Naive thymus-derived CD4-positive, alpha-beta T cell (primary cell): ENCODE data around the gene FNIP2. TPM values are rescaled to one million over a fixed set of nuclear protein-coding genes. Genes with fewer than 3 reads are reported as not detected.

ENCODE experiments used
- ATAC-seq: fragments of 150-1000 bp; cut with Tn5 transposase; 2 replicates; pipeline ENCODE4 v1.10.0; 2021; ENCODE audit warnings: mild to moderate bottlenecking, moderate library complexity
- CTCF ChIA-PET: fragments of 350-600 bp; sonication (Branson Sonifier 250); formaldehyde crosslinking; loops from one replicate; lab custom pipeline; 2021; ENCODE audit warnings: antibody characterized with exemption; lab: Charles Lee
- POLR2A ChIA-PET: fragments of 350-600 bp; sonication (Branson Sonifier 250); formaldehyde crosslinking; loops from one replicate; lab custom pipeline; 2021; ENCODE audit warnings: antibody characterized with exemption, inconsistent platforms; lab: Charles Lee
- DNase-seq, 9 donors: peaks; one replicate each; pipeline versions ENCODE4 v3.0.0 to v3.0.0-alpha.2; 2020 to 2022; ENCODE audit warnings: mixed read lengths in 1 of 9
- H3K27ac ChIP-seq: one replicate; pipeline ENCODE4 v1.7.0; 2013; ENCODE audit warnings: mild to moderate bottlenecking, low read depth, low read length, moderate library complexity
- H3K27me3 ChIP-seq, 2 donors: one replicate each; pipeline ENCODE4 v1.7.0; 2013; ENCODE audit warnings: low read length in 2 of 2, mild to moderate bottlenecking in 2 of 2, moderate library complexity in 2 of 2; ENCODE audit not compliant: control insufficient read depth in 2 of 2, insufficient read depth in 2 of 2
- H3K36me3 ChIP-seq, 3 experiments: 1 replicate in 2 of 3; 2 replicates in 1 of 3; pipeline ENCODE4 v1.7.0; 2013; ENCODE audit warnings: low read length in 3 of 3, mild to moderate bottlenecking in 3 of 3, moderate library complexity in 1 of 3; ENCODE audit not compliant: insufficient read depth in 3 of 3, control insufficient read depth in 2 of 3
- H3K4me1 ChIP-seq, 2 donors: one replicate each; pipeline ENCODE4 v1.7.0; 2013; ENCODE audit warnings: low read length in 2 of 2, mild to moderate bottlenecking in 2 of 2, moderate library complexity in 1 of 2; ENCODE audit not compliant: control insufficient read depth in 2 of 2, insufficient read depth in 2 of 2
- H3K4me3 ChIP-seq: 2 replicates; pipeline ENCODE4 v1.7.0; 2013; ENCODE audit warnings: mild to moderate bottlenecking, low read length
- H3K9me3 ChIP-seq, 3 experiments: 1 replicate in 2 of 3; 2 replicates in 1 of 3; pipeline ENCODE4 v1.7.0; 2013; ENCODE audit warnings: low read length in 3 of 3; ENCODE audit not compliant: control insufficient read depth in 2 of 3
- H3K27ac Mint-ChIP-seq, 9 donors: one replicate each; pipeline ENCODE4 v1.8.0; 2020 to 2022; ENCODE audit warnings: mixed read lengths in 9 of 9, mild to moderate bottlenecking in 8 of 9, moderate library complexity in 5 of 9, inconsistent platforms in 2 of 9
- H3K27me3 Mint-ChIP-seq, 5 donors: one replicate each; pipeline ENCODE4 v1.8.0; 2021 to 2022; ENCODE audit warnings: mixed read lengths in 5 of 5, mild to moderate bottlenecking in 1 of 5
- H3K36me3 Mint-ChIP-seq, 5 donors: one replicate each; pipeline ENCODE4 v1.8.0; 2020 to 2022; ENCODE audit warnings: mixed read lengths in 5 of 5, mild to moderate bottlenecking in 3 of 5, inconsistent platforms in 1 of 5
- H3K4me1 Mint-ChIP-seq, 7 donors: one replicate each; pipeline ENCODE4 v1.8.0; 2020 to 2022; ENCODE audit warnings: mixed read lengths in 7 of 7, mild to moderate bottlenecking in 3 of 7, inconsistent platforms in 1 of 7
- H3K4me3 Mint-ChIP-seq, 10 donors: one replicate each; pipeline ENCODE4 v1.8.0; 2020 to 2022; ENCODE audit warnings: mild to moderate bottlenecking in 10 of 10, mixed read lengths in 10 of 10, moderate library complexity in 6 of 10, inconsistent platforms in 2 of 10
- H3K9me3 Mint-ChIP-seq, 11 donors: one replicate each; pipeline ENCODE4 v1.8.0; 2020 to 2022; ENCODE audit warnings: mixed read lengths in 11 of 11, mild to moderate bottlenecking in 4 of 11, inconsistent platforms in 1 of 11, moderate library complexity in 1 of 11
- intact Hi-C, 2 donors: fragments of 100-400 bp; cut with micrococcal nuclease; formaldehyde crosslinking; loops; one replicate each; pipeline ENCODE4 v1.15.1; 2023
- polyA plus RNA-seq, 2 donors: library from polyadenylated mRNA; unstranded; fragments of 300-500 nt; fragmentation: Illumina TruSeq; gene quantifications; one replicate each; pipeline ENCODE4 v1.2.3, GENCODE V29; 2021
- total RNA-seq, 6 experiments: library from RNA in 5 of 6; stranded (reverse) in 5 of 6; gene quantifications; 1 replicate in 5 of 6; 2 replicates in 1 of 6; pipeline ENCODE4 v1.2.3 and lab custom pipeline; 2021 to 2026

The FNIP2 gene
- total and polyA plus RNA-seq, 7 experiments from 2014 or later = 2.3 to 19.5 (median 10.4) TPM

DNA sequence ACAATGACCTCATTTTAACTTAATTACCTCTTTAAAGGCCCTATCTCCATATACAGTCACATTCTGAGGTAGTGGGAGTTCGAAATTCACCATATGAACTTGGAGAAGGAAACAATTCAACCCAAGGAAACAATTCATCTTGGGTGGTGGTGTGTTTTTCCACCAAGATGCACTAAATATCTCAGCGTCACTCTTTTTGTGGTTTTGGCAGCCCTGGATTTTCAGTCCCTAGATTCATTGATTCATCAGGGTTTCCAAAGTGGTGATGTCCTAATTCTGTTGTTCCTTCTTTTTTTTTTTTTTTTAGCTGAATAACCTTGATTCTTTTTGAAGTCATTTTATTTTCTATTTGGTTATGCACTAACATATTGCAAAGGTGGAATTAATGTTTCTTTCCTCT is 171.4 kb downstream of the FNIP2 start:
- H3K4me1 Mint-ChIP-seq = peaks cover 0 to 2% (median 0%) of the 10 kb centered on the region in 7 donors
- H3K9me3 Mint-ChIP-seq = peaks cover 0 to 1% (median 0%) of the 10 kb centered on the region in 11 donors
- H3K36me3 Mint-ChIP-seq = no peaks in the 10 kb centered on the region
- intact Hi-C loops = no loop called here
- DNase-seq = no peak
- Histone ChIP-seq H3K9me3 (no peaks in the 10 kb centered on the region), H3K36me3 (no peaks in the 10 kb centered on the region), H3K27ac (no peak overlapping the region), H3K4me3 (no peak overlapping the region), H3K27me3 (no peaks in the 10 kb centered on the region), H3K4me1 (no peaks in the 10 kb centered on the region)
- ChIA-PET POLR2A (no interaction called here), CTCF (no interaction called here)
- ATAC-seq = no peak
- peaks cover 8 to 31% (median 20%) of the 10 kb centered on the region in 5 donors for H3K27me3 Mint-ChIP-seq
- no peak overlapping the region for H3K27ac Mint-ChIP-seq
- no peak overlapping the region for H3K4me3 Mint-ChIP-seq

DNA sequence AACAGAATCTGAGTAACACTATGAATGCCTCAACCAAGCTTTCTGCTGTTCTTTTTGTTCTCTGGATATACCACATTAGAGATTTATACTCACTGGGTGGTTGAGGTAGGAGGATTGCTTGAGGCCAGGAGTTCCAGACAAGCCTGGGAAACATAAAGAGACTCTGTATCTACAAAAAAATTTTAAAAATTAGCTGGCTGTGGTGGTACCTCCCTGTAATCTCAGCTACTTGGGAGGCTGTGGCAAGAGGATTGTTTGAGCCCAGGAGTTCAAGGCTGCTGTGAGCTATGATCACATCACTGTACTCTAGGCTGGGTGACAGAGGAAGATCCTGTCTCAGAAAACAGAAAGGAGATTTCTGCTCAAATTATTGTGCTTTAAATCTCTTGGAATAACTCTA is 172.5 kb downstream of the FNIP2 start:
- Histone ChIP-seq H3K4me1 (no peaks in the 10 kb centered on the region), H3K27me3 (no peaks in the 10 kb centered on the region), H3K4me3 (no peak overlapping the region), H3K27ac (no peak overlapping the region), H3K9me3 (no peaks in the 10 kb centered on the region), H3K36me3 (no peaks in the 10 kb centered on the region)
- DNase-seq (no peak), ATAC-seq (no peak)
- Mint-ChIP-seq H3K4me1 (peaks cover 0 to 2% (median 0%) of the 10 kb centered on the region in 7 donors), H3K27me3 (peaks cover 10 to 32% (median 25%) of the 10 kb centered on the region in 5 donors), H3K27ac (no peak overlapping the region), H3K4me3 (no peak overlapping the region), H3K36me3 (no peaks in the 10 kb centered on the region), H3K9me3 (peaks cover 0 to 1% (median 0%) of the 10 kb centered on the region in 11 donors)
- ChIA-PET POLR2A (no interaction called here), CTCF (no interaction called here)
- intact Hi-C loops = no loop called here

GRCh38 chr4:158941895-158942294 is 173.1 kb downstream of the FNIP2 start:
- ATAC-seq = no peak

GRCh38 chr4:158945529-158946108 is 176.8 kb downstream of the FNIP2 start:
- intact Hi-C loops = no loop called here
- Histone ChIP-seq H3K4me3 (no peak overlapping the region), H3K27ac (no peak overlapping the region), H3K9me3 (no peaks in the 10 kb centered on the region), H3K27me3 (no peaks in the 10 kb centered on the region), H3K4me1 (no peaks in the 10 kb centered on the region), H3K36me3 (no peaks in the 10 kb centered on the region)
- POLR2A ChIA-PET = interaction anchor here (0.6 kb wide), 1 partner anchor 172 kb away, joined by 3 read pairs; no protein-coding TSS in a partner anchor
- H3K36me3 Mint-ChIP-seq = no peaks in the 10 kb centered on the region
- H3K4me1 Mint-ChIP-seq = peaks cover 0 to 2% (median 0%) of the 10 kb centered on the region in 7 donors
- H3K27me3 Mint-ChIP-seq = peaks cover 14 to 37% (median 29%) of the 10 kb centered on the region in 5 donors
- ATAC-seq (no peak), DNase-seq (no peak)
- CTCF ChIA-PET = no interaction called here
- no peak overlapping the region for H3K4me3 Mint-ChIP-seq
- H3K27ac Mint-ChIP-seq = peak overlapping the region in 1 of 9 donors; percentile 25
- peaks cover 0 to 4% (median 0%) of the 10 kb centered on the region in 11 donors for H3K9me3 Mint-ChIP-seq

More at GRCh38 chr4:158941895-158942294, 173.1 kb downstream of the FNIP2 start:
- CTCF ChIA-PET = no interaction called here
- H3K27ac Mint-ChIP-seq = no peak overlapping the region
- Histone ChIP-seq H3K27ac (no peak overlapping the region), H3K36me3 (no peaks in the 10 kb centered on the region), H3K4me3 (no peak overlapping the region), H3K9me3 (no peaks in the 10 kb centered on the region), H3K4me1 (no peaks in the 10 kb centered on the region), H3K27me3 (no peaks in the 10 kb centered on the region)
- H3K4me3 Mint-ChIP-seq = no peak overlapping the region
- peaks cover 14 to 34% (median 24%) of the 10 kb centered on the region in 5 donors for H3K27me3 Mint-ChIP-seq
- DNase-seq = no peak
- H3K36me3 Mint-ChIP-seq = no peaks in the 10 kb centered on the region
- intact Hi-C loops = no loop called here
- peaks cover 0 to 1% (median 0%) of the 10 kb centered on the region in 7 donors for H3K4me1 Mint-ChIP-seq
- POLR2A ChIA-PET = no interaction called here
- H3K9me3 Mint-ChIP-seq = peaks cover 0 to 1% (median 0%) of the 10 kb centered on the region in 11 donors

DNA sequence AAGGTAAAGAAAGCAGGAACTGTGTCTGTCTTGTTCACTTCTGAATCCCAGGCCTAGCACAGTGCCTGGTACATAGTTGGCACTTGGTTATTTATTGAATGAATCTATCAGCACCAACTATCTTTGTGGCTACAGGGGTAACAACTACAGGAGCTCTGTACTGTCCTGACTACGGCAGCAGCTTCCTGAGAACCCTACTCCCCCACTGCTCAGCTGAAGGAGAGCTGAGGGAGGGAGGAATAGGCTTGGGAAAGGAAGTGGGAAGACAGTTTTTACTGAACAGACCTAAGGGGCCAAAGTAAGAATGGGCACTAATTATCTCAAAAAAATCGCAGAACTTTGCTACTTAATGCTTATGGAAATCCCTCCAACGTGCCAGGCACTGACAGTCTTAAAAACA is 178.0 kb downstream of the FNIP2 start:
- Mint-ChIP-seq H3K4me3 (no peak overlapping the region), H3K27me3 (peaks cover 14 to 31% (median 29%) of the 10 kb centered on the region in 5 donors), H3K36me3 (peaks cover 0 to 4% (median 0%) of the 10 kb centered on the region in 5 donors), H3K4me1 (peaks cover 0 to 2% (median 0%) of the 10 kb centered on the region in 7 donors), H3K27ac (no peak overlapping the region), H3K9me3 (peaks cover 0 to 12% (median 7%) of the 10 kb centered on the region in 11 donors)
- ChIA-PET CTCF (no interaction called here), POLR2A (no interaction called here)
- no peaks in the 10 kb centered on the region for H3K9me3 ChIP-seq
- H3K36me3 ChIP-seq = no peaks in the 10 kb centered on the region
- H3K4me3 ChIP-seq = no peak overlapping the region
- no peak overlapping the region for H3K27ac ChIP-seq
- no peaks in the 10 kb centered on the region for H3K27me3 ChIP-seq
- DNase-seq (no peak), ATAC-seq (no peak)
- no peaks in the 10 kb centered on the region for H3K4me1 ChIP-seq
- intact Hi-C loops = no loop called here

DNA sequence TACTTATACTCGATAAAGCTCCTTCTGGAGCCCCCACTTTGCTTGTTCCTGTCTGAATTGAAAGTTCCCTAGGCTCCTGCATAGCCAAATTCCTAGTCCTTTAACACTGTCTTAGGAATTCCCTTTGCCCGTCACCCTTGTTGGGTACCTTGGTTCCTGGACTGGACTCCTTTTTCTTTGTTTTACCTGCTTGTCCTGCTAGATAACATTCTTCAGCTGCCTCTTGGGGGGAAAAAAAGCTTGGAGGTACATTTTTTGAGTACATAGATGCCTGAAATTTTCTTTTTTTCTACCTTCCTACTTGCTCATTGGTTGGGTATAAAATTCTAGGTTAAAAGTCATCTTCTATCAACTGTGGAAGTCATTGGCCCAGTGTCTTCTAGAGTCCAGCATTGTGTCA is 179.2 kb downstream of the FNIP2 start:
- DNase-seq = no peak
- Mint-ChIP-seq H3K4me3 (no peak overlapping the region), H3K27ac (no peak overlapping the region), H3K4me1 (peaks cover 0 to 2% (median 0%) of the 10 kb centered on the region in 7 donors), H3K36me3 (peaks cover 2 to 11% (median 7%) of the 10 kb centered on the region in 5 donors), H3K27me3 (peaks cover 14 to 36% (median 29%) of the 10 kb centered on the region in 5 donors), H3K9me3 (peaks cover 4 to 25% (median 16%) of the 10 kb centered on the region in 11 donors)
- ATAC-seq = no peak
- intact Hi-C loops = no loop called here
- Histone ChIP-seq H3K36me3 (no peaks in the 10 kb centered on the region), H3K9me3 (no peaks in the 10 kb centered on the region), H3K27ac (no peak overlapping the region), H3K4me1 (no peaks in the 10 kb centered on the region), H3K27me3 (no peaks in the 10 kb centered on the region), H3K4me3 (no peak overlapping the region)
- ChIA-PET POLR2A (no interaction called here), CTCF (no interaction called here)

GRCh38 chr4:158949099-158949498 is 180.3 kb downstream of the FNIP2 start:
- Mint-ChIP-seq H3K4me3 (no peak overlapping the region), H3K27ac (no peak overlapping the region), H3K27me3 (peaks cover 14 to 35% (median 28%) of the 10 kb centered on the region in 5 donors), H3K4me1 (peaks cover 0 to 2% (median 0%) of the 10 kb centered on the region in 7 donors), H3K36me3 (peaks cover 2 to 11% (median 7%) of the 10 kb centered on the region in 5 donors), H3K9me3 (peaks cover 6 to 27% (median 17%) of the 10 kb centered on the region in 11 donors)
- Histone ChIP-seq H3K4me1 (no peaks in the 10 kb centered on the region), H3K27ac (no peak overlapping the region), H3K27me3 (no peaks in the 10 kb centered on the region), H3K4me3 (no peak overlapping the region), H3K9me3 (no peaks in the 10 kb centered on the region), H3K36me3 (no peaks in the 10 kb centered on the region)
- intact Hi-C loops = no loop called here
- ATAC-seq (no peak), DNase-seq (no peak)
- ChIA-PET CTCF (no interaction called here), POLR2A (no interaction called here)
